ENCODE measurements around the gene HCFC2. TPM values are rescaled to one million over a fixed set of nuclear protein-coding genes. Genes with fewer than 3 reads are reported as not detected.

HCFC2 gene
- total and polyA plus RNA-seq, 2 experiments from 2014 or later: 16.6 to 24.0 TPM

DNA sequence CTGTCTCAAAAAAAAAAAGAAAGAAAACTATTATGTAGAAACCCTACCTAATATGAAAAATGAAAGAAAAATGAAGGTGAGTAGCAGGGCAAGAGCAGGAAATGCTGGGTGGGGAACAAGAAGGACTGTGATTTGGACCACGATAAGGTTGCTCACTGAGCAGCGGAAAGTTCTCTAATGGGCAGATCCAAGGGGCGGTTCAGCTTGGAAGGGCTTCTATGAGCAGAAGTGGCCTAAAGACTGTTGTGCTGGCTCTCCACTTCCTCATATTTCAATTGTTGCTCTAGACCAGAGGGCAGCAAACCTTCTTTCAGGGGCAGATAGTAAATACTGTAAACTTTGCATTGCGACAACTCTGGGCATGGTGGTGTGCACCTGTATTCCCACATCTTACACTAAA is 90.0 kb downstream of the HCFC2 start:
- in situ Hi-C loops (cut with MboI): no loop called here
- TF ChIP-seq EZH2phosphoT487 (IDR thresholded peaks at IDR 0.05; ENCODE audit: insufficient read depth, low read depth) (no peak), EZH2 (IDR thresholded peaks at IDR 0.05; ENCODE audit: insufficient read depth, poor library complexity, severe bottlenecking) (no peak)
- no peaks in the 10 kb centered on the region for H3F3A ChIP-seq (ENCODE audit: insufficient read depth)
- H3K9me3 ChIP-seq (ENCODE audit: low read depth): no peaks in the 10 kb centered on the region
- H3K36me3 ChIP-seq (ENCODE audit: low read depth): no peaks in the 10 kb centered on the region
- no peaks in the 10 kb centered on the region for H4K20me1 ChIP-seq (ENCODE audit: insufficient read depth)
- H3K9me2 ChIP-seq (ENCODE audit: insufficient read depth): no peaks in the 10 kb centered on the region
- no peaks in the 10 kb centered on the region for H3K79me2 ChIP-seq (ENCODE audit: insufficient read depth)
- no peaks in the 10 kb centered on the region for H3K27me3 ChIP-seq (replicated peaks; ENCODE audit: insufficient read depth)
- H3K9ac ChIP-seq: no peak overlapping the region
- H3K4me1 ChIP-seq (ENCODE audit: insufficient read depth): no peaks in the 10 kb centered on the region
- no peak overlapping the region for H3K4me3 ChIP-seq
- H3K4me2 ChIP-seq (ENCODE audit: unreplicated experiment): no peak overlapping the region
- no peak for DNase-seq
- no peak overlapping the region for H2AFZ ChIP-seq
- H3K27ac ChIP-seq: no peak overlapping the region
- 93 to 97% methylated on average over 4 of the region's 4 CpGs for WGBS, 2 experiments (ENCODE audit: low coverage in 1 of 2, low lambda C conversion rate in 2 of 2, missing lambda C conversion rate in 2 of 2)

- in situ Hi-C loops (cut with MboI): no loop called here
- H3K9ac ChIP-seq: no peak overlapping the region
- TF ChIP-seq EZH2 (IDR thresholded peaks at IDR 0.05; ENCODE audit: insufficient read depth, poor library complexity, severe bottlenecking) (no peak), EZH2phosphoT487 (IDR thresholded peaks at IDR 0.05; ENCODE audit: insufficient read depth, low read depth) (no peak)
- DNase-seq: no peak
- no peak overlapping the region for H2AFZ ChIP-seq
- 47 to 51% methylated on average over 2 of the region's 2 CpGs for WGBS, 2 experiments (ENCODE audit: low coverage in 1 of 2, low lambda C conversion rate in 2 of 2, missing lambda C conversion rate in 2 of 2)
- no peaks in the 10 kb centered on the region for H3K36me3 ChIP-seq (ENCODE audit: low read depth)
- H3K9me3 ChIP-seq (ENCODE audit: low read depth): no peaks in the 10 kb centered on the region
- no peaks in the 10 kb centered on the region for H3K9me2 ChIP-seq (ENCODE audit: insufficient read depth)
- H4K20me1 ChIP-seq (ENCODE audit: insufficient read depth): no peaks in the 10 kb centered on the region
- no peaks in the 10 kb centered on the region for H3K4me1 ChIP-seq (ENCODE audit: insufficient read depth)
- no peak overlapping the region for H3K4me2 ChIP-seq (ENCODE audit: unreplicated experiment)
- H3K4me3 ChIP-seq: no peak overlapping the region
- H3K79me2 ChIP-seq (ENCODE audit: insufficient read depth): no peaks in the 10 kb centered on the region
- no peak overlapping the region for H3K27ac ChIP-seq
- H3F3A ChIP-seq (ENCODE audit: insufficient read depth): no peaks in the 10 kb centered on the region
- no peaks in the 10 kb centered on the region for H3K27me3 ChIP-seq (replicated peaks; ENCODE audit: insufficient read depth)
Observed at GRCh38 chr12:104154806-104155205, 90.5 kb downstream of the HCFC2 start.

Small RNA genes lying within 50 kb of the gene (small RNA-seq; reads per million reads assigned to genes)
- gene RNA5SP370 (ENCODE audit: low read depth, low replicate concordance): not detected

Other genes with a start within 250 kb of the HCFC2 start
- 4.3 and 5.2 TPM in 2 replicates for gene NT5DC3, start 223.3 kb upstream of the HCFC2 start, total RNA-seq (2014; rRNA removed; shearing (Covaris generic))
- gene NT5DC3, start 223.3 kb upstream of the HCFC2 start, polyA plus RNA-seq (2016; fragmentation: Nextera tagmentation; extraction: Ambion mirVana): 3.2 and 3.4 TPM in 2 replicates
- 477 and 555 TPM in 2 replicates for gene HSP90B1, start 134.1 kb upstream of the HCFC2 start, total RNA-seq (2014; rRNA removed; shearing (Covaris generic))
- gene HSP90B1, start 134.1 kb upstream of the HCFC2 start, polyA plus RNA-seq (2016; fragmentation: Nextera tagmentation; extraction: Ambion mirVana): 969 and 998 TPM in 2 replicates
- 22.8 and 24.0 TPM in 2 replicates for gene TDG, start 98.7 kb upstream of the HCFC2 start, total RNA-seq (2014; rRNA removed; shearing (Covaris generic))
- 25.5 and 28.5 TPM in 2 replicates for gene TDG, start 98.7 kb upstream of the HCFC2 start, polyA plus RNA-seq (2016; fragmentation: Nextera tagmentation; extraction: Ambion mirVana)
- 58.6 and 63.2 TPM in 2 replicates for gene GLT8D2, start 14.3 kb upstream of the HCFC2 start, total RNA-seq (2014; rRNA removed; shearing (Covaris generic))
- 94.5 and 99.2 TPM in 2 replicates for gene GLT8D2, start 14.3 kb upstream of the HCFC2 start, polyA plus RNA-seq (2016; fragmentation: Nextera tagmentation; extraction: Ambion mirVana)
- 31.5 and 42.2 TPM in 2 replicates for gene NFYB, start 73.7 kb downstream of the HCFC2 start, total RNA-seq (2014; rRNA removed; shearing (Covaris generic))
- 35.0 and 37.1 TPM in 2 replicates for gene NFYB, start 73.7 kb downstream of the HCFC2 start, polyA plus RNA-seq (2016; fragmentation: Nextera tagmentation; extraction: Ambion mirVana)
- 464 and 477 TPM in 2 replicates for gene TXNRD1, start 151.2 kb downstream of the HCFC2 start, total RNA-seq (2014; rRNA removed; shearing (Covaris generic))
- 255 and 258 TPM in 2 replicates for gene TXNRD1, start 151.2 kb downstream of the HCFC2 start, polyA plus RNA-seq (2016; fragmentation: Nextera tagmentation; extraction: Ambion mirVana)
- gene EID3, start 239.2 kb downstream of the HCFC2 start, total RNA-seq (2014; rRNA removed; shearing (Covaris generic)): 6.9 and 9.0 TPM in 2 replicates
- gene EID3, start 239.2 kb downstream of the HCFC2 start, polyA plus RNA-seq (2016; fragmentation: Nextera tagmentation; extraction: Ambion mirVana): 5.3 and 5.7 TPM in 2 replicates

All from GM23248 (cell line).